ENCODE measurements around the gene MAMDC4. TPM values are rescaled to one million over a fixed set of nuclear protein-coding genes. Genes with fewer than 3 reads are reported as not detected.

MAMDC4 gene
- total and polyA plus RNA-seq, 2 of the 13 experiments (the other 11 are each of a cell fraction or from before 2014, with no cell fraction given): 6.0 to 6.8 TPM

DNA sequence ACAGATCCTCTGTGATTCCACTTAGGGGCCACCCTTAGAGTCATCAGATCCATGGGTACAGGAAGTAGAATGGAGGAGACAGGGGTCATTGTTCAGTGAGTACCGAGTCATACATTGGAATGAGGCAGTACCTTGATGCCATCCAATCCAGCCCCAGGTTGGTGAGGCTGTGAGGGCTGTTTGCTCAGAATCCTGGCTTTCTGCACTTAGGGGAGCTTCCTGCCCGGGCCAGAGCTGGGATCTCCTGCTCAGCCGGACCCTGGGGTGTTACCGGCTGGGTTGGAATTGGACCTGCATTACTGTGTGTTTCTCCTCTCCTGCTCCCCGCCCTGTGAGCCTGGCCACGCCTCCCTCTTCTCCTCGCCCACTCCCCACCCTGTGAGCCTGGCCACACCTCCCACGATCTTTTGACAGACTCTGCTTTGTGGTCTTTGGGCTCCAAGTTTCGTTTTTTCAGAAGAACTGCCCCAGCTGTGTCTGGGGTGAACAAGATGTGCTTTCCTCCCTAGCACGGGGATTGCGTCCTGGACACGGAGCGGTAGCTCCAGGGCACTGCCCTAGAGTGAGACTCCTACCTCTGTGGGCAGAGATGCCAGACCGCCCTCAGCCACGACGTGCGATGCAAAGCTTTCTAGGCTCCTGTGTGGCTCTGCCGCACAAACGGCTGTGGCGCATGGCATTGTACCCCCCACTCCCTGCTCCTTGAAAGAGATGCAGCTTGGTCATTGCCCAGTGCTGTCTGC is 49.5 kb downstream of the MAMDC4 start (continued):
- TF ChIP-seq, protein P1, sequence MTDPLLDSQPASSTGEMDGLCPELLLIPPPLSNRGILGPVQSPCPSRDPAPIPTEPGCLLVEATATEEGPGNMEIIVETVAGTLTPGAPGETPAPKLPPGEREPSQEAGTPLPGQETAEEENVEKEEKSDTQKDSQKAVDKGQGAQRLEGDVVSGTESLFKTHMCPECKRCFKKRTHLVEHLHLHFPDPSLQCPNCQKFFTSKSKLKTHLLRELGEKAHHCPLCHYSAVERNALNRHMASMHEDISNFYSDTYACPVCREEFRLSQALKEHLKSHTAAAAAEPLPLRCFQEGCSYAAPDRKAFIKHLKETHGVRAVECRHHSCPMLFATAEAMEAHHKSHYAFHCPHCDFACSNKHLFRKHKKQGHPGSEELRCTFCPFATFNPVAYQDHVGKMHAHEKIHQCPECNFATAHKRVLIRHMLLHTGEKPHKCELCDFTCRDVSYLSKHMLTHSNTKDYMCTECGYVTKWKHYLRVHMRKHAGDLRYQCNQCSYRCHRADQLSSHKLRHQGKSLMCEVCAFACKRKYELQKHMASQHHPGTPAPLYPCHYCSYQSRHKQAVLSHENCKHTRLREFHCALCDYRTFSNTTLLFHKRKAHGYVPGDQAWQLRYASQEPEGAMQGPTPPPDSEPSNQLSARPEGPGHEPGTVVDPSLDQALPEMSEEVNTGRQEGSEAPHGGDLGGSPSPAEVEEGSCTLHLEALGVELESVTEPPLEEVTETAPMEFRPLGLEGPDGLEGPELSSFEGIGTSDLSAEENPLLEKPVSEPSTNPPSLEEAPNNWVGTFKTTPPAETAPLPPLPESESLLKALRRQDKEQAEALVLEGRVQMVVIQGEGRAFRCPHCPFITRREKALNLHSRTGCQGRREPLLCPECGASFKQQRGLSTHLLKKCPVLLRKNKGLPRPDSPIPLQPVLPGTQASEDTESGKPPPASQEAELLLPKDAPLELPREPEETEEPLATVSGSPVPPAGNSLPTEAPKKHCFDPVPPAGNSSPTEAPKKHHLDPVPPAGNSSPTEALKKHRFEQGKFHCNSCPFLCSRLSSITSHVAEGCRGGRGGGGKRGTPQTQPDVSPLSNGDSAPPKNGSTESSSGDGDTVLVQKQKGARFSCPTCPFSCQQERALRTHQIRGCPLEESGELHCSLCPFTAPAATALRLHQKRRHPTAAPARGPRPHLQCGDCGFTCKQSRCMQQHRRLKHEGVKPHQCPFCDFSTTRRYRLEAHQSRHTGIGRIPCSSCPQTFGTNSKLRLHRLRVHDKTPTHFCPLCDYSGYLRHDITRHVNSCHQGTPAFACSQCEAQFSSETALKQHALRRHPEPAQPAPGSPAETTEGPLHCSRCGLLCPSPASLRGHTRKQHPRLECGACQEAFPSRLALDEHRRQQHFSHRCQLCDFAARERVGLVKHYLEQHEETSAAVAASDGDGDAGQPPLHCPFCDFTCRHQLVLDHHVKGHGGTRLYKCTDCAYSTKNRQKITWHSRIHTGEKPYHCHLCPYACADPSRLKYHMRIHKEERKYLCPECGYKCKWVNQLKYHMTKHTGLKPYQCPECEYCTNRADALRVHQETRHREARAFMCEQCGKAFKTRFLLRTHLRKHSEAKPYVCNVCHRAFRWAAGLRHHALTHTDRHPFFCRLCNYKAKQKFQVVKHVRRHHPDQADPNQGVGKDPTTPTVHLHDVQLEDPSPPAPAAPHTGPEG (CRISPR knock-in tag; IDR thresholded peaks at IDR 0.05): no peak
- TF ChIP-seq SMC3 (IDR thresholded peaks at IDR 0.05; ENCODE audit: low read length) (no peak), ZNF672 (CRISPR knock-in tag; IDR thresholded peaks at IDR 0.05) (no peak), SAP130 (CRISPR knock-in tag; IDR thresholded peaks at IDR 0.05; ENCODE audit: low read depth) (peak; percentile 79), ZBTB46 (CRISPR knock-in tag; IDR thresholded peaks at IDR 0.05; ENCODE audit: borderline replicate concordance) (no peak), ZZZ3 (CRISPR knock-in tag; IDR thresholded peaks at IDR 0.05; ENCODE audit: borderline replicate concordance) (no peak), ZNF660 (CRISPR knock-in tag; IDR thresholded peaks at IDR 0.05; ENCODE audit: borderline replicate concordance, low read depth) (no peak), HDAC6 (IDR thresholded peaks at IDR 0.05; ENCODE audit: low read depth, low read length) (no peak), FOSL2 (CRISPR knock-in tag; IDR thresholded peaks at IDR 0.05) (peak; percentile 71), FOXK2 (IDR thresholded peaks at IDR 0.05) (no peak), ZNF296 (CRISPR knock-in tag; conservative IDR thresholded peaks at IDR 0.05) (no peak), ZNF709 (CRISPR knock-in tag; IDR thresholded peaks at IDR 0.05) (no peak), SALL1 (CRISPR knock-in tag; IDR thresholded peaks at IDR 0.05) (peak; percentile 28; the same call in 1 of the 2 replicates)
- TF ChIP-seq, protein P2, sequence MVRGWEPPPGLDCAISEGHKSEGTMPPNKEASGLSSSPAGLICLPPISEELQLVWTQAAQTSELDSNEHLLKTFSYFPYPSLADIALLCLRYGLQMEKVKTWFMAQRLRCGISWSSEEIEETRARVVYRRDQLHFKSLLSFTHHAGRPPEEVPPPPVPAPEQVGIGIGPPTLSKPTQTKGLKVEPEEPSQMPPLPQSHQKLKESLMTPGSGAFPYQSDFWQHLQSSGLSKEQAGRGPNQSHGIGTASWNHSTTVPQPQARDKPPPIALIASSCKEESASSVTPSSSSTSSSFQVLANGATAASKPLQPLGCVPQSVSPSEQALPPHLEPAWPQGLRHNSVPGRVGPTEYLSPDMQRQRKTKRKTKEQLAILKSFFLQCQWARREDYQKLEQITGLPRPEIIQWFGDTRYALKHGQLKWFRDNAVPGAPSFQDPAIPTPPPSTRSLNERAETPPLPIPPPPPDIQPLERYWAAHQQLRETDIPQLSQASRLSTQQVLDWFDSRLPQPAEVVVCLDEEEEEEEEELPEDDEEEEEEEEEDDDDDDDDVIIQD (CRISPR knock-in tag; IDR thresholded peaks at IDR 0.05; ENCODE audit: low read depth): no peak
- TF ChIP-seq, protein P3, sequence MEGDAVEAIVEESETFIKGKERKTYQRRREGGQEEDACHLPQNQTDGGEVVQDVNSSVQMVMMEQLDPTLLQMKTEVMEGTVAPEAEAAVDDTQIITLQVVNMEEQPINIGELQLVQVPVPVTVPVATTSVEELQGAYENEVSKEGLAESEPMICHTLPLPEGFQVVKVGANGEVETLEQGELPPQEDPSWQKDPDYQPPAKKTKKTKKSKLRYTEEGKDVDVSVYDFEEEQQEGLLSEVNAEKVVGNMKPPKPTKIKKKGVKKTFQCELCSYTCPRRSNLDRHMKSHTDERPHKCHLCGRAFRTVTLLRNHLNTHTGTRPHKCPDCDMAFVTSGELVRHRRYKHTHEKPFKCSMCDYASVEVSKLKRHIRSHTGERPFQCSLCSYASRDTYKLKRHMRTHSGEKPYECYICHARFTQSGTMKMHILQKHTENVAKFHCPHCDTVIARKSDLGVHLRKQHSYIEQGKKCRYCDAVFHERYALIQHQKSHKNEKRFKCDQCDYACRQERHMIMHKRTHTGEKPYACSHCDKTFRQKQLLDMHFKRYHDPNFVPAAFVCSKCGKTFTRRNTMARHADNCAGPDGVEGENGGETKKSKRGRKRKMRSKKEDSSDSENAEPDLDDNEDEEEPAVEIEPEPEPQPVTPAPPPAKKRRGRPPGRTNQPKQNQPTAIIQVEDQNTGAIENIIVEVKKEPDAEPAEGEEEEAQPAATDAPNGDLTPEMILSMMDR (CRISPR knock-in tag; IDR thresholded peaks at IDR 0.05): no peak
